Right ventricle myocardium inferior (tissue), 1 donor: ENCODE results near the gene FARS2. TPM values are rescaled to one million over a fixed set of nuclear protein-coding genes. Genes with fewer than 3 reads are reported as not detected.

ENCODE experiments used
- ATAC-seq: fragments of 200-7000 bp; cut with Tn5 transposase; one replicate; pipeline ENCODE4 v1.9.1; 2020; ENCODE audit warnings: mild to moderate bottlenecking, moderate library complexity
- DNase-seq: peaks from one replicate; pipeline ENCODE4 v3.0.0; 2021; ENCODE audit errors: missing footprints
- intact Hi-C: fragments of 100-400 bp; cut with DNase I; formaldehyde crosslinking; loops from one replicate; pipeline ENCODE4 v1.11.0; 2022
- total RNA-seq: library from RNA; stranded (reverse); fragmentation: NEBNext Ultra II Directional; extraction: Animal tissue kit (Norgen Biotek cat#: 25700); gene quantifications from one replicate; pipeline ENCODE4 v1.2.1, GENCODE V29; 2021
- donor health status: DM: no; HTN: yes; CAD: no; lungs with severe emphysema.

FARS2 gene
- total RNA-seq, 1 donor from 2014 or later, result 20.5 TPM

GRCh38 chr6:5469101-5469846 lies 208.0 kb downstream of the FARS2 start:
- no peak for ATAC-seq
- intact Hi-C loops, result loop anchor here (10.0 kb wide), 1 partner anchor 526 kb away; no protein-coding TSS in a partner anchor
- no peak for DNase-seq

GRCh38 chr6:5471044-5471443 lies 209.7 kb downstream of the FARS2 start:
- DNase-seq (no peak), ATAC-seq (peak; percentile 70)
- intact Hi-C loops, result loop anchor here (5.0 to 10.0 kb wide), 2 partner anchors 296 to 394 kb away; no protein-coding TSS in a partner anchor

- DNase-seq (no peak), ATAC-seq (no peak)
- intact Hi-C loops, result loop anchor here (5.0 to 10.0 kb wide), 2 partner anchors 295 to 393 kb away; no protein-coding TSS in a partner anchor
These were observed 210.5 kb downstream of the FARS2 start for GRCh38 chr6:5471637-5472398.

GRCh38 chr6:5472571-5472970 lies 211.3 kb downstream of the FARS2 start:
- intact Hi-C loops, result loop anchor here (5.0 to 10.0 kb wide), 2 partner anchors 295 to 392 kb away; no protein-coding TSS in a partner anchor
- no peak for DNase-seq

GRCh38 chr6:5475779-5476178 lies 214.5 kb downstream of the FARS2 start:
- intact Hi-C loops, result loop anchor here (10.0 kb wide), 1 partner anchor 389 kb away; no protein-coding TSS in a partner anchor
- ATAC-seq (no peak), DNase-seq (no peak)

More at GRCh38 chr6:5472571-5472970, 211.3 kb downstream of the FARS2 start:
- no peak for ATAC-seq

GRCh38 chr6:5478380-5478779 lies 217.1 kb downstream of the FARS2 start:
- no peak for DNase-seq
- intact Hi-C loops, result loop anchor here (10.0 kb wide), 1 partner anchor 386 kb away; no protein-coding TSS in a partner anchor
- ATAC-seq, result no peak

- ATAC-seq, result peak; percentile 75
- no peak for DNase-seq
- intact Hi-C loops, result no loop called here
These were observed 219.7 kb downstream of the FARS2 start for GRCh38 chr6:5481033-5481432.

GRCh38 chr6:5481750-5482149 lies 220.4 kb downstream of the FARS2 start:
- intact Hi-C loops, result no loop called here
- DNase-seq (no peak), ATAC-seq (no peak)

- no peak for ATAC-seq
- no peak for DNase-seq
- intact Hi-C loops, result no loop called here
These were observed 221.3 kb downstream of the FARS2 start for GRCh38 chr6:5482619-5483018.

GRCh38 chr6:5484692-5485091 lies 223.4 kb downstream of the FARS2 start:
- DNase-seq, result no peak
- intact Hi-C loops, result no loop called here
- no peak for ATAC-seq

GRCh38 chr6:5486214-5486613 lies 224.9 kb downstream of the FARS2 start:
- intact Hi-C loops, result no loop called here
- DNase-seq (no peak), ATAC-seq (no peak)

GRCh38 chr6:5490501-5491069 lies 229.3 kb downstream of the FARS2 start:
- ATAC-seq, result no peak
- intact Hi-C loops, result no loop called here
- no peak for DNase-seq

- DNase-seq, result no peak
- ATAC-seq, result no peak
- intact Hi-C loops, result no loop called here
These were observed 231.0 kb downstream of the FARS2 start for GRCh38 chr6:5492356-5492755.

GRCh38 chr6:5493806-5494205 lies 232.5 kb downstream of the FARS2 start:
- intact Hi-C loops, result no loop called here
- ATAC-seq, result no peak
- no peak for DNase-seq

GRCh38 chr6:5497896-5498578 lies 236.7 kb downstream of the FARS2 start:
- intact Hi-C loops, result no loop called here
- DNase-seq, result no peak
- no peak for ATAC-seq

GRCh38 chr6:5498579-5498899 lies 237.2 kb downstream of the FARS2 start:
- intact Hi-C loops, result no loop called here
- no peak for DNase-seq
- ATAC-seq, result no peak

GRCh38 chr6:5499644-5500306 lies 238.5 kb downstream of the FARS2 start:
- no peak for DNase-seq
- no peak for ATAC-seq
- intact Hi-C loops, result loop anchor here (10.0 kb wide), 1 partner anchor 265 kb away; no protein-coding TSS in a partner anchor

- intact Hi-C loops, result loop anchor here (10.0 kb wide), 1 partner anchor 263 kb away; no protein-coding TSS in a partner anchor
- peak; percentile 54 for DNase-seq
- ATAC-seq, result peak; percentile 92
These were observed 240.5 kb downstream of the FARS2 start for GRCh38 chr6:5501837-5502236.
